Aorta (tissue), 5 donors: Measurements from ENCODE around the gene CD81. TPM values are rescaled to one million over a fixed set of nuclear protein-coding genes. Genes with fewer than 3 reads are reported as not detected.
A peak's percentile ranks its signal among the peaks of the same experiment; 100 is the strongest.
"Not testable (repeated sequence)": the region's sequence is repeated elsewhere in the genome, so short reads cannot be mapped to it uniquely, and the experiment has no call there.

Source experiments
- ATAC-seq: fragments of 200-7000 bp; cut with Tn5 transposase; one replicate; pipeline ENCODE4 v1.9.1; 2022; ENCODE audit warnings: moderate library complexity; ENCODE audit not compliant: low FRiP score
- DNase-seq, 2 donors: peaks; one replicate each; pipeline ENCODE4 v3.0.0-alpha.2; 2020
- H3K27ac ChIP-seq, 2 donors: one replicate each; pipeline ENCODE4 v1.5.1; 2013; ENCODE audit warnings: low read length in 2 of 2, mild to moderate bottlenecking in 2 of 2, moderate library complexity in 2 of 2, control low read depth in 1 of 2, inconsistent platforms in 1 of 2, low read depth in 1 of 2
- H3K27me3 ChIP-seq, 2 donors: one replicate each; pipeline ENCODE4 v1.6.1; 2013; ENCODE audit warnings: control low read depth in 1 of 2, low read length in 1 of 2, mild to moderate bottlenecking in 1 of 2, moderate library complexity in 1 of 2; ENCODE audit not compliant: insufficient read depth in 2 of 2, control insufficient read depth in 1 of 2
- H3K36me3 ChIP-seq, 2 donors: one replicate each; pipeline ENCODE4 v1.6.1; 2013; ENCODE audit warnings: control low read depth in 1 of 2, low read length in 1 of 2, mild to moderate bottlenecking in 1 of 2; ENCODE audit not compliant: insufficient read depth in 2 of 2, control insufficient read depth in 1 of 2
- H3K4me1 ChIP-seq, 2 donors: one replicate each; pipeline ENCODE4 v1.6.1; 2013; ENCODE audit warnings: low read length in 2 of 2, control low read depth in 1 of 2, mild to moderate bottlenecking in 1 of 2, moderate library complexity in 1 of 2; ENCODE audit not compliant: insufficient read depth in 2 of 2, control insufficient read depth in 1 of 2
- H3K4me3 ChIP-seq, 2 donors: one replicate each; pipeline ENCODE4 v1.5.1; 2013; ENCODE audit warnings: low read length in 2 of 2, control low read depth in 1 of 2, mild to moderate bottlenecking in 1 of 2
- H3K9me3 ChIP-seq: one replicate; pipeline ENCODE4 v1.6.1; 2013; ENCODE audit warnings: mild to moderate bottlenecking, low read length; ENCODE audit not compliant: control insufficient read depth
- WGBS, 2 donors: extraction: QIAGEN DNeasy Blood & Tissue Kit; methylation state at CpG; one replicate each; pipeline ENCODE4 v1.1.7; 2013; 5-methylcytosine and 5-hydroxymethylcytosine counted together
- intact Hi-C, 2 donors: fragments of 100-400 bp; cut with DNase I; formaldehyde crosslinking; loops; one replicate each; pipeline versions ENCODE4 v1.14.2 to v1.15.0; 2022
- polyA plus RNA-seq, 2 donors: library from polyadenylated mRNA; stranded (reverse); fragments of 200-250 nt; gene quantifications; one replicate each; pipeline ENCODE4 v1.2.3, GENCODE V29; 2013
- total RNA-seq, 2 donors: library from RNA; stranded (reverse); fragmentation: NEBNext Ultra II Directional; extraction: Animal tissue kit (Norgen Biotek cat#: 25700); gene quantifications; one replicate each; pipeline ENCODE4 v1.2.1, GENCODE V29; 2021
- donor health status: healthy with polysubstance abuse.
- donor health status: Bipolar disorder and iron deficiency.
- donor health status: DM: no; HTN: no; CAD: no.
- donor health status: DM: no; HTN: no; CAD: no.
- donor health status: DM: yes; HTN: yes; CAD: no.

CD81 gene
- total and polyA plus RNA-seq, 4 donors, result 363 to 784 (median 579) TPM

GRCh38 chr11:2361565-2361964 is 15.5 kb upstream of the CD81 start:
- WGBS, 2 donors, result 77 to 87% methylated on average over 9 of the region's 9 CpGs
- H3K9me3 ChIP-seq, result no peaks in the 10 kb centered on the region
- no peak overlapping the region for H3K4me3 ChIP-seq
- no peaks in the 10 kb centered on the region for H3K36me3 ChIP-seq
- H3K27ac ChIP-seq, result no peak overlapping the region
- no peaks in the 10 kb centered on the region for H3K4me1 ChIP-seq
- H3K27me3 ChIP-seq, result no peaks in the 10 kb centered on the region
- intact Hi-C loops, result no loop called here
- ATAC-seq (no peak), DNase-seq (no peak)

GRCh38 chr11:2362414-2362813 is 14.7 kb upstream of the CD81 start:
- H3K4me1 ChIP-seq, result no peaks in the 10 kb centered on the region
- H3K36me3 ChIP-seq, result no peaks in the 10 kb centered on the region
- no peaks in the 10 kb centered on the region for H3K27me3 ChIP-seq
- no peak for DNase-seq
- H3K27ac ChIP-seq, result no peak overlapping the region
- intact Hi-C loops, result no loop called here
- no peak overlapping the region for H3K4me3 ChIP-seq
- no peak for ATAC-seq
- 90 to 94% methylated on average over 7 of the region's 7 CpGs for WGBS, 2 donors
- H3K9me3 ChIP-seq, result no peaks in the 10 kb centered on the region

- H3K4me1 ChIP-seq, result no peaks in the 10 kb centered on the region
- H3K9me3 ChIP-seq, result no peaks in the 10 kb centered on the region
- ATAC-seq, result no peak
- DNase-seq, result no peak
- no peaks in the 10 kb centered on the region for H3K36me3 ChIP-seq
- H3K4me3 ChIP-seq, result no peak overlapping the region
- no peak overlapping the region for H3K27ac ChIP-seq
- H3K27me3 ChIP-seq, result no peaks in the 10 kb centered on the region
- intact Hi-C loops, result no loop called here
- 89 to 91% methylated on average over 10 of the region's 10 CpGs for WGBS, 2 donors
Measured at GRCh38 chr11:2363130-2363529, 14.0 kb upstream of the CD81 start.

- 89 to 95% methylated on average over 15 of the region's 15 CpGs for WGBS, 2 donors
- Histone ChIP-seq H3K4me1 (no peaks in the 10 kb centered on the region), H3K9me3 (no peaks in the 10 kb centered on the region), H3K36me3 (no peaks in the 10 kb centered on the region), H3K27ac (no peak overlapping the region), H3K27me3 (no peaks in the 10 kb centered on the region), H3K4me3 (no peak overlapping the region)
- ATAC-seq, result no peak
- intact Hi-C loops, result no loop called here
- DNase-seq, result no peak
Measured at GRCh38 chr11:2363577-2364370, 13.3 kb upstream of the CD81 start.

GRCh38 chr11:2364386-2364785 is 12.7 kb upstream of the CD81 start:
- WGBS, 2 donors, result 96 to 98% methylated on average over 12 of the region's 12 CpGs
- ATAC-seq, intact Hi-C loops: not testable (repeated sequence)

GRCh38 chr11:2365571-2366210 is 11.4 kb upstream of the CD81 start:
- DNase-seq (no peak), ATAC-seq (no peak)
- H3K36me3 ChIP-seq, result no peaks in the 10 kb centered on the region
- intact Hi-C loops, result no loop called here
- H3K27ac ChIP-seq, result no peak overlapping the region
- H3K4me1 ChIP-seq, result no peaks in the 10 kb centered on the region
- WGBS, 2 donors, result 93 to 94% methylated on average over 16 of the region's 16 CpGs
- H3K9me3 ChIP-seq, result no peaks in the 10 kb centered on the region
- H3K4me3 ChIP-seq, result no peak overlapping the region
- H3K27me3 ChIP-seq, result no peaks in the 10 kb centered on the region

More at GRCh38 chr11:2364386-2364785, 12.7 kb upstream of the CD81 start:
- not testable (repeated sequence) for H3K36me3 ChIP-seq, H3K27me3 ChIP-seq, H3K4me1 ChIP-seq, DNase-seq, H3K9me3 ChIP-seq, H3K27ac ChIP-seq, H3K4me3 ChIP-seq

- DNase-seq, result peak in 1 of 2 donors; percentile 78
- Histone ChIP-seq H3K9me3 (no peaks in the 10 kb centered on the region), H3K27ac (no peak overlapping the region), H3K36me3 (no peaks in the 10 kb centered on the region), H3K4me1 (no peaks in the 10 kb centered on the region), H3K27me3 (no peaks in the 10 kb centered on the region), H3K4me3 (no peak overlapping the region)
- WGBS, 2 donors, result 5 to 9% methylated on average over 11 of the region's 11 CpGs
- no peak for ATAC-seq
- intact Hi-C loops, result no loop called here
Measured at GRCh38 chr11:2366276-2366675, 10.8 kb upstream of the CD81 start.

- intact Hi-C loops, result no loop called here
- no peaks in the 10 kb centered on the region for H3K4me1 ChIP-seq
- WGBS, 2 donors, result 75 to 86% methylated on average over 7 of the region's 7 CpGs
- H3K27ac ChIP-seq, result no peak overlapping the region
- no peak for ATAC-seq
- H3K27me3 ChIP-seq, result no peaks in the 10 kb centered on the region
- H3K36me3 ChIP-seq, result no peaks in the 10 kb centered on the region
- H3K9me3 ChIP-seq, result no peaks in the 10 kb centered on the region
- DNase-seq, result no peak
- no peak overlapping the region for H3K4me3 ChIP-seq
Measured at GRCh38 chr11:2366733-2367132, 10.4 kb upstream of the CD81 start.
